GM12872 (cell line): ENCODE data around the gene METTL2B.

Source experiments
- CTCF ChIP-seq: IDR thresholded peaks from 3 replicates; pipeline ENCODE4 v1.5.1; 2011; ENCODE audit warnings: low read depth, mild to moderate bottlenecking, low read length, moderate library complexity; ENCODE audit not compliant: insufficient read depth

METTL2B gene

GRCh38 chr7:128437426-128438332 lies 38.9 kb upstream of the METTL2B start:
- no peak for TF ChIP-seq CTCF

DNA sequence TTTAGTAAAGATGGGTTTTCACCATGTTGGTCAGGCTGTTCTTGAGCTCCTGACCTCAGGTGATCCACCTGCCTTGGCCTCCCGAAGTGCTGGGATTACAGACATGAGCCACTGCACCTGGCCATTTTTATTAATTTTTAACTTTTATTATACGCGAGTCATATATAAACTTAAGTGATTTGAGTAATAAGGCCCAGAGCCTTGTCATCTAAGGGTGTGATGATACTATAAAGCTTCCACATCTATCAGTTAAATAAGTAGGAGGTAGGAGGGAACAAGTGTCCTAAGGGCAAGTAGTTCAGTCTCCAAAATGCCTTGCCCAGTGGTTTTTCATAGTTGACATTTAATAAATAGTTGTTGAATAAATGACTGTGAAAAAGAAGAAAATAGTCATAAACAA lies 34.2 kb upstream of the METTL2B start:
- TF ChIP-seq CTCF = no peak

DNA sequence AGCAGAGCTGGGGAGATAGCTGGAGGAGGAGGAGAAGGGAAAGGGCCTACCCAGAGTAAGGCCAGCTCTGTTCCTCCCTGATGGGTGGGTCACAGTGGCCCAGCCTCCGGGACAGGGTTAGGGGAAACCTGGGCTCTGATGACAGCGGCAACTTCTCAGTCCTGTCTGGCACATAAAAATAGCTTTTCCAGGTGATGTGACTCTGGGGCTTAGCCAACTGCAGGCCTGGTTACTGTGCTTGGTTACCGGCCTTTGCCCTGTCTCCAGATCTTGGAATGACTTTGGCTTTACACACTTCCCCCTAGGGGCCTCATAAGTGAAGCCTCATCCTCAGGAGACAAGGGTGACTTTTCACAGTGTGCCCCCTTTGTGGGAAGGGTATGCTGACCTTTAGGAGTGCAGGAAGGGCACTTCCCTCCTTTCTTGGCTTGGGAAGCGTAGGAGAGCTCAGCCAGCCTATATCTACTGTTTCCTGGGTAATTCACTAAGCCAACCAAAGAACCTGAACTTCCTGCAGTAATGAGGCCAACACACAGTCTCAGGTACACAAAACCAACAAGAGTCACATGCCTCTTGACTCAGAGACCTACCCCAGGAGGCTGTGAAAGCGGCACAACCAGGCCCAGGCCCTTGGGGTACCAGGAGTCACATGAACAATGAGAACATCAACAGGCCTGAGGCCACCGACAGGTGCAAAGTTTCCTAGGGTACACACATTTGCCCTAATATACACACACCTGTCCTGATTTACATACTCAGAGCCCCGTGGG lies 32.5 kb upstream of the METTL2B start:
- TF ChIP-seq CTCF = no peak

GRCh38 chr7:128446306-128446705 lies 30.2 kb upstream of the METTL2B start:
- TF ChIP-seq CTCF = no peak

- no peak for TF ChIP-seq CTCF
These were observed 28.5 kb upstream of the METTL2B start for GRCh38 chr7:128447941-128448564.

DNA sequence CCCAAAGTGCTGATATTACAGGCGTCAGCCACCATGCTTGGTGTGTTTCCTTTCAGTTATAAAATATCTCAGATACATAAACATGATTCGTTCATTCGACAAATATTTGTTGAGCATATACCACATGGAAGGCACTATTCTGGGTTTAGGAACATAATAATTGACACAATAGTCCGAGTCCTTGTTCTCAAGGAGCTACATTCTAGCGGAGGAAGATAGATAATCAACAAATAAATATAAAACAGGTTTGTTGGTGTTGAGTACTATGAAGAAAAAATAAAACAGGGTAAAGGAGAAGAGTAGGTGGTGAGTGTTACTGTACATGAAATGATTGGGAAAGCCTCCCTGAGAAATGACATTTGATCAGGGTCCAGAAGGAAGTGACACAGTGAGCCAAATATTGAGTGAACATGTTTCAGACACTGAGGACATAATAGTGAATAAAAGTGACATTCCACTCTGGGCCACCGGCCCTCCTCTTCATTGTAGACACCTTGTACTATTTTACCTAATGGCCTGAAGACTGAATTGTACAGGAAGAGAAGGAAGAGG lies 27.7 kb upstream of the METTL2B start:
- TF ChIP-seq CTCF = no peak

GRCh38 chr7:128450409-128450808 lies 26.1 kb upstream of the METTL2B start:
- TF ChIP-seq CTCF = no peak
